ENCODE results near the gene CCDC61.
A peak's percentile ranks its signal among the peaks of the same experiment; 100 is the strongest.

CCDC61 gene

DNA sequence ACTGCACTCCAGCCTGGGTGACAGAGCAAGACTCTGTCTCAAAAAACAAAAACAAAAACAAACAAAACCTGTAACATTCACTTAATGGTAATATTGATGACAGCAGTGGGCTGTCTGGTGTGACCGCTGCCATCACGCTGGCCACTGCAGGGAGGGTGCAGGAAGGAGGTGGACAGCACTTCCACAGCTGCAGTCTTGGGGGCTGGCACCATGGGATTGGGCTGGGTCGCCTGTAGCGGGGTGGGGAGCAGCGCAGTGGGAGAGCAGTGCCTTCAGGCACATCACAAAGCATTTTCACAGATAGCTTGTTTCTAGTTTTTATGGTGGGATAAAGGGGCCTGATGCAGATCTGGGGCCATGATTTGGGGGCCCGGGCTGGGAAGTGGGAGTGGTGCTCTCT lies 40.3 kb downstream of the CCDC61 start:
- no peak overlapping the region for H3K9ac ChIP-seq (ENCODE audit: insufficient read length)
- no peak for TF ChIP-seq POLR2AphosphoS5 (IDR thresholded peaks at IDR 0.05; ENCODE audit: borderline replicate concordance, low read depth, low read length)
- no peak for TF ChIP-seq EZH2 (IDR thresholded peaks at IDR 0.05)
- no peak overlapping the region for H3K4me3 ChIP-seq
- DNase-seq (ENCODE audit: low read depth, low spot score), result no peak
- no peaks in the 10 kb centered on the region for H3K9me3 ChIP-seq (ENCODE audit: low read depth, low read length)
- no peaks in the 10 kb centered on the region for H3K36me3 ChIP-seq (ENCODE audit: insufficient read depth, low read length)
- H3K27ac ChIP-seq, result no peak overlapping the region

DNA sequence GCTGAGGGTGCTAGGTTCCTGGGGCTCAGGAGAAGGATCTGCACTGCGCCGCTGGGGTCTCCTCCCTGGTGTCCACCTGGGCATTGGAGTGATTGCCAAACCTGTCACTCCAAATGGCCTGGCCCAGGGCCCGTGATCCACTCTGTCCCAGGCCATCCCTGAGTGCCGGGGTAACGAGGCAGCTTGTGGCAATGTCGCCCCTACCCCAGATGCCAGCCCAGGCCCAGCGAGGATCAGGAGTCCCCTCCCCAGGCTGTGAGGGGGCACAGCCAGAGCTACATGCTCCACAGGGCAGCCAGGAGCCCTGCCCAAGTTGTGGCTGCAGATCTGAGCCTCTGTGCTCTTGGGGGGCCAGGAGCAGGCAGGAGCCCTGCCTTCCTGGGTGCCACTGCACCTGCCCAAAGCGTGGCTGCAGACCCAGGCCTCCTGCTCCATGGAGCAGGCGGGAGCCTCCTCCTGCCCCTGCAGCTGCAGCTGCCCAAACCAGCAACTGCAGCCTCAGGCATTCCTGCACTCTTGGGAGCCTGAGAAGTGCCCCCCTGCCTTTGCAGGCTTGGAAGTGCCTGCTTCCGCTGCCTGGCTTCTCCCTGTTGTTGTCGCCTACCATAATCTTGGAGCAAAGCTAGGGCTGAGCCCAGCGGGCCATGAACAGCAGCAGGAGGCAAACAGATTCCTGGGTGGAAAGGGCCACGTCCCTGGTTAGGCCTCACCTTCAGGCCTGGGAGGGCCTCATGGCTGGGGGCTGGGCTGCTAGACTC lies 40.9 kb downstream of the CCDC61 start:
- no peak overlapping the region for H3K27ac ChIP-seq
- H3K9me3 ChIP-seq (ENCODE audit: low read depth, low read length), result no peaks in the 10 kb centered on the region

DNA sequence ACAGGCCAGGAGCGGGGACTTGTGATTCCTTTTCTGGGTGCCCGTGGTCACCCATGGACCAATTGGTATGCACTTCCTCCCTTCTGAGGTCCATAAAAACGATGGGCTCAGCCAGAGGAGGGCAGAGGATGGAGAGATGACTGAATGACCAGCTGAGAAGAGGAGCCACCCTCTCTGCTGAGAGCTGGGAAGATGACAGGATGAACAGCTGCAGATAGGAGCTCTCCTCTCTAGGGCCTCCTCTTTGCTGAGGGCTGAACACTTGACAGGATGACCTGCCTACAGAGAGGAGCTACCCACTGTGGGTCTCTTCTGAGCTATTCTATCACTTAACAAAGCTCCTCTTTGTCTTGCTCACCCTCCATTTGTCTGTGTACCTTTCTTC lies 41.5 kb downstream of the CCDC61 start:
- Histone ChIP-seq H3K4me3 (no peak overlapping the region), H3K27ac (no peak overlapping the region), H3K36me3 (ENCODE audit: insufficient read depth, low read length) (no peaks in the 10 kb centered on the region), H3K9ac (ENCODE audit: insufficient read length) (no peak overlapping the region), H3K9me3 (ENCODE audit: low read depth, low read length) (no peaks in the 10 kb centered on the region)
- DNase-seq (ENCODE audit: low read depth, low spot score), result no peak
- TF ChIP-seq EZH2 (IDR thresholded peaks at IDR 0.05), result no peak
- TF ChIP-seq FOXP2 (optimal IDR thresholded peaks at IDR 0.05; ENCODE audit: control extremely low read depth, extremely low read length, insufficient read depth), result no peak
- no peak for TF ChIP-seq POLR2AphosphoS5 (IDR thresholded peaks at IDR 0.05; ENCODE audit: borderline replicate concordance, low read depth, low read length)

More for the DNA sequence above, 40.9 kb downstream of the CCDC61 start:
- Histone ChIP-seq H3K9ac (ENCODE audit: insufficient read length) (no peak overlapping the region), H3K36me3 (ENCODE audit: insufficient read depth, low read length) (no peaks in the 10 kb centered on the region), H3K4me3 (no peak overlapping the region)
- no peak for DNase-seq (ENCODE audit: low read depth, low spot score)
- no peak for TF ChIP-seq FOXP2 (optimal IDR thresholded peaks at IDR 0.05; ENCODE audit: control extremely low read depth, extremely low read length, insufficient read depth)
- no peak for TF ChIP-seq POLR2AphosphoS5 (IDR thresholded peaks at IDR 0.05; ENCODE audit: borderline replicate concordance, low read depth, low read length)
- no peak for TF ChIP-seq EZH2 (IDR thresholded peaks at IDR 0.05)

DNA sequence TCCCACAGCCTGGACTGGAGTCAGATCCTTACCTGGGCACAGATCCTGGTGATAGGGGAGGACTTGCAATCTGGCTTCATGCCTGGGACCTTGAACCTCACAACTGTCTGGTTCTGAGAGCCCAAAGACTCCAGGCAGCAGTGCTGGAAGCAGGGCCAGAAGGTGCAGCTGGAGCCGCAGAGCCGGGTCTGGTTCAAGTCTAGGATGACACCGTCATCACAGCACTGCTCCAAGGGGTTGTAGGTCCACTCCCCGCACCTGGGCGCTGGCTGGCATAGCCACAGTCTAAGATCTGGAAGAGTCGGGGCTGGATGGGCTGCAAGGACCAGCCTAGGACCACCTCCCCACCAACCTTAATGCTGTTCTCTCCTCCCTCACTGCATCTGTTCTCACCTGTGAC lies 44.9 kb downstream of the CCDC61 start:
- Histone ChIP-seq H3K27ac (no peak overlapping the region), H3K36me3 (ENCODE audit: insufficient read depth, low read length) (no peaks in the 10 kb centered on the region), H3K9ac (ENCODE audit: insufficient read length) (no peak overlapping the region), H3K9me3 (ENCODE audit: low read depth, low read length) (no peaks in the 10 kb centered on the region), H3K4me3 (no peak overlapping the region)
- no peak for TF ChIP-seq FOXP2 (optimal IDR thresholded peaks at IDR 0.05; ENCODE audit: control extremely low read depth, extremely low read length, insufficient read depth)
- no peak for TF ChIP-seq POLR2AphosphoS5 (IDR thresholded peaks at IDR 0.05; ENCODE audit: borderline replicate concordance, low read depth, low read length)
- no peak for TF ChIP-seq EZH2 (IDR thresholded peaks at IDR 0.05)
- no peak for DNase-seq (ENCODE audit: low read depth, low spot score)

DNA sequence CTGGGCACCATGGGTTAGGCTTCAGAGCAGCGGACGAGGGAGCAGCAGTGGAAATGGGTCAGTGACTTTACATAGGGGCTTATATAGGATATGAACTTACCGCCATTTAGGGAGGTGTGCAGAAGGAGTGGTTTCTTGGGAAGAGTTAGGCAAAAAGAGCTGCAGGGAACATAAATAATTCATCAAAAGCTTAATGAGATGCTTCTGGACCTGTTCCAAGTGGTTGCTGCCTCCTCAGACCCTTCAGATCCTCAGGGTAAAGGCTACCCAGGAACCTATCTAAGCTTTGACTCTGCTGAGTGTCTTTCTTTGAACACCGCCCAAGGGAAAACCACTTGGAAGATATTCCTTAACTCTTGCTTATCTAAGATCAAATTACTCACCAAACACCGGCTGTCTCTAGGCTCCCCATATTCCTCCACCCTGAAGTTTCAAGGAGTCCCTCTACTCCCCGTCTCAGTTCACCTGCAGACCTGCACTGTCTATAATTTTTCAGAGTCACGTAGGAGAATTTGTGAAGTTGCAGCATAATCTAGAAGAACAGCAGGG lies 45.8 kb downstream of the CCDC61 start, which contains the start of gene IGFL4:
IGFL4 (minus strand) TSS at position 51 of the 549 bp plus-strand sequence; CDS start at position 11, 40 bp downstream.
- Histone ChIP-seq H3K27ac (no peak within 1 kb of the TSS), H3K9ac (ENCODE audit: insufficient read length) (no peak within 1 kb of the TSS), H3K36me3 (ENCODE audit: insufficient read depth, low read length) (no peaks in the 10 kb centered on the region), H3K4me3 (peak within 1 kb of the TSS; percentile 17; the same call in 1 of the 2 replicates), H3K9me3 (ENCODE audit: low read depth, low read length) (no peaks in the 10 kb centered on the region)
- peak; percentile 99 for DNase-seq (ENCODE audit: low read depth, low spot score)
- TF ChIP-seq EZH2 (IDR thresholded peaks at IDR 0.05) (no peak), FOXP2 (optimal IDR thresholded peaks at IDR 0.05; ENCODE audit: control extremely low read depth, extremely low read length, insufficient read depth) (peak; percentile 49), POLR2AphosphoS5 (IDR thresholded peaks at IDR 0.05; ENCODE audit: borderline replicate concordance, low read depth, low read length) (peak; percentile 65; the same call in 1 of the 2 replicates)

DNA sequence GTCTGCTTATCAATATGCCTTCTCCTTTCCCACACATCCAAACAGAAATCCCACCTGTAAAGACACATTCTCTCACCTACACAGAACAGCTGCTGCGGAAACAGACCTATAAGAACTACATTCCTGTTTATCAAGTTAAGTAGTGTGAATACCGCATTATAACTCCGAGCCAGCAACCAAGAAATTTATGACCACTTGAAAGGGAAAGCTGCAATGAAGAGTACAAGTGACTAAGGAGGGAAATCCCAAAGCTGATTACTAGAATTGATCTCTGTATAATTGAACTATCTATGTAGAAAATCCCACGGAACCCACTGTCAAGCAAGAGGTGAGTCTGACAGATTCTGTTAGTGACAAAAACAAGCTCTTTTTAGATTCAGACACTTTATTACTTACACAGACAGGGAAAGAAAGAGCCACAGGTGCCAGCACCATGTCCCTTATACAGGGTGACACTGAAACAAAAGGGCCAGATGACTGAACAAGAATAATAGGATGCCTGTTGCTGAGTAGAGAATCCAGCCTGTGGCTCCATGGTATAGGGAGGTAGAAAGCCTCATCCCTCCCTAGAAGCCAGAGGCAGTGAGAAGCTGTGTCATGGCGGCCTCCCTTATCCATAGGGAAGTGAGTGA lies 47.1 kb downstream of the CCDC61 start:
- DNase-seq (ENCODE audit: low read depth, low spot score), result no peak
- TF ChIP-seq FOXP2 (optimal IDR thresholded peaks at IDR 0.05; ENCODE audit: control extremely low read depth, extremely low read length, insufficient read depth) (no peak), EZH2 (IDR thresholded peaks at IDR 0.05) (no peak), POLR2AphosphoS5 (IDR thresholded peaks at IDR 0.05; ENCODE audit: borderline replicate concordance, low read depth, low read length) (no peak)
- Histone ChIP-seq H3K36me3 (ENCODE audit: insufficient read depth, low read length) (no peaks in the 10 kb centered on the region), H3K9me3 (ENCODE audit: low read depth, low read length) (no peaks in the 10 kb centered on the region), H3K27ac (no peak overlapping the region), H3K4me3 (no peak overlapping the region), H3K9ac (ENCODE audit: insufficient read length) (no peak overlapping the region)

DNA sequence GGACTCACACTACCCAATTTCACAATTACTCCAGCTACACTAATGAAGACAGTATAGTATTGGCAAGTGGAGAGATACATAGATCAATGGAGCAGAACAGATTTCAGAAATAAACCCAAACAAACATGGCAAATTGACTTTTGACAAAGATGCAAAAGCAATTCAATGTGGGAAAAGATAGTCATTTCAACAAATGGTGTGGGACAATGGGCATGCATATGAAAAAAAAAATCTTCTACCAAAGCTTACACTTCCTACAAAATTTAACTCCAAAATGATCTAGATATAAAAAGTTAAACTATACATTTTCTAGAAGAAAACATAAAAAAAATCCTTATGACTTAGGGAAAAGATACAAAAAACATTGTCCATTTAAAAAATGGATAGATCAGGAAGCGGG lies 48.3 kb downstream of the CCDC61 start:
- TF ChIP-seq POLR2AphosphoS5 (IDR thresholded peaks at IDR 0.05; ENCODE audit: borderline replicate concordance, low read depth, low read length), result no peak
- DNase-seq (ENCODE audit: low read depth, low spot score), result no peak
- H3K9ac ChIP-seq (ENCODE audit: insufficient read length), result no peak overlapping the region
- no peaks in the 10 kb centered on the region for H3K9me3 ChIP-seq (ENCODE audit: low read depth, low read length)
- no peak overlapping the region for H3K27ac ChIP-seq
- H3K36me3 ChIP-seq (ENCODE audit: insufficient read depth, low read length), result no peaks in the 10 kb centered on the region
- no peak overlapping the region for H3K4me3 ChIP-seq

DNA sequence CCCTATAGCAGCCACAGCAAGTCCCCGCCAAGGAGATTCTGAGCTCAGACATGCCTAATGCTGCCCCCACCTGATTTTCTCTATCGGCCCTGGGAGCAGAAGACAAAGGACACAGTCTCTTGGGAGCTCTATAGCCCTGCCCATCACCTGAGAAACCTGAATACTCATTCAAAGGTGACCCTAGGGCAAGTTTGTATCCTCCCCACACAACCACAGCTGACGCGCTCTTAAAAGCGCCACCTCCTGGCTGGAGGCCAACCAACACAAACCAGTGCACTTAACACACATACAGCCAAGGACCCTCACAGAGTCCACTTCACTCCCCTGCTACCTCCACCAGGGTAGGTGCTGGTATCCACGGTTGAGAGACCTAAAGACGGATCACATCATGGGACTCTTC lies 54.3 kb downstream of the CCDC61 start:
- no peak for DNase-seq (ENCODE audit: low read depth, low spot score)
- no peaks in the 10 kb centered on the region for H3K36me3 ChIP-seq (ENCODE audit: insufficient read depth, low read length)
- no peak overlapping the region for H3K9ac ChIP-seq (ENCODE audit: insufficient read length)
- H3K4me3 ChIP-seq, result no peak overlapping the region
- H3K9me3 ChIP-seq (ENCODE audit: low read depth, low read length), result no peaks in the 10 kb centered on the region
- TF ChIP-seq EZH2 (IDR thresholded peaks at IDR 0.05) (no peak), FOXP2 (optimal IDR thresholded peaks at IDR 0.05; ENCODE audit: control extremely low read depth, extremely low read length, insufficient read depth) (no peak), POLR2AphosphoS5 (IDR thresholded peaks at IDR 0.05; ENCODE audit: borderline replicate concordance, low read depth, low read length) (no peak)
- H3K27ac ChIP-seq, result no peak overlapping the region
